ENCODE data around the gene LGALS1. TPM values are rescaled to one million over a fixed set of nuclear protein-coding genes. Genes with fewer than 3 reads are reported as not detected.

The LGALS1 gene
- total RNA-seq, 1 donor from 2014 or later: 4,843 TPM

DNA sequence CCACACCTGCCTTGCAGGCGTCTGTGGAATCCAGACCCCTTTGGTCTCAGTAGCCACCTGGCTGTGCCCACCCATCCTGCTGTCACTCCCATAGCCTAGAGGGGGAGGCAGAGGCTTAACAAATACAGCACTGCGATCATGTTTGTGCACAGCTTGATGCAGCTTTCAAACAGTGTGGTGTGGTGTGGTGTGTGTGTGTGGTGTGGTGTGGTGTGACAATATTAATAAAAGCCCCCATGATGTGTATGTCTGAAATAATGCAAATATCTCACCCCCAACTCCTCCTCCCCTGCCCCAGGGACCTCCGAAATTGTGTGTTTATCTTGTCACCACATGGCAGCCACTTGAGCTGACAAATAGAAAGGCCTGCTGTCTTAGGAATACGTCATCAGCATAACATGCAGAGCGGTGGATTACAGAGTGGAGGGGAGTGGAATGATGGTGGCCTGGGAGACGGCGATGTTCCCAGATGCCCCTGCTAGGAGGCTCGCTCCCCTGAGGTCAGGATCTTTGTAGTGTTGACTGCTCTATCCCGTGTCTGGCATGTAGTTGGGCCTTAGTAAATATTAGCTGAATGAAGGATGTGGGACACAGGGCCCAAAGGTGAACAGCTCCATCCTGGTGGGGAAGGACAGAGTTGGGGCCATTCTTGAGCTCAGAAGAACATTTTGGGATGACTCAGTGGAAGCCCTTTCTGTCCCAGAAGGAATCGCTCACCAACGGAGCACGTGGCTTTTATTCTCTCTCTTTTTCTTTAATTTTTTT is 14.1 kb upstream of the LGALS1 start:
- no peak for DNase-seq (ENCODE audit: extremely low read depth, low read depth, low spot score)

DNA sequence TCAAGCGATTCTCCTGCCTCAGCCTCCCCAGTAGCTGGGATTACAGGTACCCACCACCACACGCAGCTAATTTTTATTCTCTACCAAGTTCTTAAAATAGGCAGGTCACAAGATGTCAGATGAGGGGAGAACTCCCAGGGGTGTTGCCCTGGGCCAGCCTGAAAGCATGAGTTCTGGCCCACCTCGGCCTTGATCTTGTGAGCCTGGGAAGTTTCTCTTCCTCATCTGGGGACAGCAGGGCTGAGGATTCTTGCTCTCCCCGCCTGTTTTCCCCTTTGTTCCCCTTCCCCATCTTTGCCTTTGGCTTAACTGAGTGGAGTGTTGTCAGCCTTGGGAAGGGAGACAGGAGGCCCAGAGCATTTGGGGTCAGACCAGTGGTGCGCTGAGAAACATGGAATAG is 13.4 kb upstream of the LGALS1 start:
- no peak for DNase-seq (ENCODE audit: extremely low read depth, low read depth, low spot score)

DNA sequence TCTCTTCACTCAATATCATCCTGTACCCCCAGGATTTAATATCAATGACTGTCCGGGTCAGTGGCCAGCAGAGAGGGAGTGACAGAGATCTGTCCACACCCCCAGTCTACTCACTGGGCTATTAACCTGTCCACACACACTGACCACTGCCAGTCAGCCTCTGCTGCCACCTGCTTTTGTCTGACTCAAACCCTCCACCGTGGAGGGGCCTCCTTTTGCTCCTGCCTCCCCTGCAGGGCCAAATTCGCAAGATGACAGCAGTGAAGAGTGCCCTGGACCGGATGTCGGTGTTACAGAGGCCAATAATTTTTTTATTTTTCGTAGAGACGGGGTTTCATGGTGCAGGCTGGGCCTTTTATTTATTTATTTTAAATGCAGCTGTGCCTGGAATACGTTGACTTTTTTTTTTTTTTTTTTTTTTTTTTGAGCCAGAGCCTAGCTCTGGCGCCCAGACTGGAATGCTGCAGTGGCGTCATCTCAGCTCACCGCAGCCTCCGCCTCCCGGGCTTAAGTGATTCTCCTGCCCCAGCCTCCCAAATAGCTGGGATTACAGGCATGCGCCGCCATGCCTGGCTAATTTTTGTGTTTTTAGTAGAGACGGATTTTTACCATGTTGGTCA is 11.8 kb upstream of the LGALS1 start:
- no peak for DNase-seq (ENCODE audit: extremely low read depth, low read depth, low spot score)

DNA sequence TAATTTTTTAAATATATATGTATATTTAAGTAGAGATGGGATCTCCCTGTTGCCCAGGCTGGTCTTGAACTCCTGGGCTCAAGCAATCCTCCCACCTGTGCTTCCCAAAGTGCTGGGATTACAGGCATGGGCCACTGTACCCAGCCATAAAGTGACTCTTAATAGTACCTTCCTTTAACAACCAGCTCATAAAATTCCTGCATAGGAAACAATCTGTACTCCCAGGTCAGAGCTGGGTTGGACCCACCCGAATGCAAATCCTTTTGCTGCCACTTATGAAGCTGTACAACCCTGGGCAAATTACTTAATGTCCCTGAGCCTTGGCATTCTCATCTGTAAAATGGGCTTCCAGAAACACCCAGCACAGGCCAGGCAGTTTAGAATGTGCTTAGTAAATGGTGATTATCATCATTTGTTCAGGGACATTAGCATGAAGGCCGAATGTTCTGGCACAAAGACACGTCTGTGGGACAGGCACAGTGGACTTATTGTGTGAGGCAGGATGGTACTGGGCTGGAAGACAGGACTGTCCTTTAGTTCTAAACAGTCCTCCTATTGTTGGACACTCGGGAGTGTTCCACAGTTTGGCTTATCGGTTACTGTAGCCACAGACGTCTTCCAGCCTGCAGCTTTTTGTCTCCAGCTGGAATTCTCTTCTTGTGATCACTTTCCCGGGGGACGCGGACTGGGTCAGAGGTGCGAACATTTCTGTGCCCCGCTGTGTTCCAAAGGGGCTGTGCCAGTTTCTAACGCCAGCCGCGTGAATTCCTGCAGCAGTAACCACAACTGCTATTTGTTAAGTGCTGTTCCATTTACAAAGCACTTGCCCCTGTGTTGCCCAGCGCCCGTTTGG is 11.0 kb upstream of the LGALS1 start:
- no peak for DNase-seq (ENCODE audit: extremely low read depth, low read depth, low spot score)

DNA sequence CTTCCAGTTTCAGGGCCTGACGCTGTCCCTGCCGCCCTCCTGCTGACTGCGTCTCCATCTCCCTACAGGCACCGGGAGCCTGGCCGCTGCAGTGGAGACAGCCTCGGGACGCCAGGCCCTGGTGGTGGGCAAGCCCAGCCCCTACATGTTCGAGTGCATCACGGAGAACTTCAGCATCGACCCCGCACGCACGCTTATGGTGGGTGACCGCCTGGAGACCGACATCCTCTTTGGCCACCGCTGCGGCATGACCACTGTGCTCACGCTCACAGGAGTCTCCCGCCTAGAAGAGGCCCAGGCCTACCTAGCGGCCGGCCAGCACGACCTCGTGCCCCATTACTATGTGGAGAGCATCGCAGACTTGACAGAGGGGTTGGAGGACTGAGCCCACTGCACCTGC is 9.9 kb upstream of the LGALS1 start:
- DNase-seq (ENCODE audit: extremely low read depth, low read depth, low spot score): no peak

DNA sequence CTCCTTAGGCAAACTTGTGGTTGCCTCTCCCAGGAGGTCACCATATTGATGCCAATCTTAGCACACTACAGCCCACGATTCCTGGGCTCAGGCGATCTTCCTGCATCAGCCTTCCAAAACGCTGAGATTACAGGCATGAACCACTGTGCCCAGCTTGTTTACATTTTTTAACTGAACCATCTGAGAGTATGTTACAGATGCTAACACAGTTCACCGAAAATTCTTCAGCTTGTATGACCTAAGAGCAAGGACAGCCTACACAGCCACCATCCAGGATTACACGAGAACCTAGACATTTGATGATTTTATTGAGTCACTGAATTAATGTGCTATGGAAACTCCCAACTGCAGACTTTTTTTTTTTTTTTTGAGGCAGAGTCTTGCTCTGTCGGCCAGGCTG is 5.8 kb upstream of the LGALS1 start:
- no peak for DNase-seq (ENCODE audit: extremely low read depth, low read depth, low spot score)

DNA sequence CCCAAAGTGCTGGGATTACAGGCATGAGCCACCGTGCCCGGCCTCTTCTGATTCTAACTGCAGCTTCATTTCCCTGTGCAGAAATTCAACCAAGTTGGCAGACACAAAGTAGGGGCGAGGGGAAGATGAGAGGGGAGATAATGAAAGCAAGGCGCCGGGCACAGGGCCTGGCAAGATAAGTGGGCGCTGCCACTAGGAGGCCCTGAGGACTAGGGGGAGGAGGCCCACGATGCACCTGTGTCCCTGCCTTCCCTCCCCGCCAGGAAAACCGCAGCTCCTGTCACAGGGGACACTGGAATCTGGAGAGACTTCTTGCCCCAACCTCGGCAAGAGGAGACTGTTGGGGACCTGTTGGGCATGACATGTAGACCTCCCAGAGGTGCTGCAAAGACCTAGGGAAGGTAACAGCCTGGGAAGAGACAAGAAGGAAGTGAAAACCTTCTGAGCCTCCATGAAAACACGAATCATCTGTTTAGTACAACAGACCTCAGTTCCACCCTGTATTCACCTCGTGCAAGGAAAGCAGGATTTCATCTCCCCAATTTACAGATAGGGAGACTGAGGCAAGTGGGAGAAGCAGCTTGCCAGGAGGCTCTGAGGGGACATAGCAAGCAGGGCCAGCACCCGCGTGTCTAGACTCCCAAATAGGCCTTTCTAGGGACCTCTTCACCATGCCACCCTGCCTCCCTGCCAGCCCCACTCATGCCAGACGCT is 3.1 kb upstream of the LGALS1 start:
- DNase-seq (ENCODE audit: extremely low read depth, low read depth, low spot score): no peak

GRCh38 chr22:37672920-37673455 is 2.4 kb upstream of the LGALS1 start:
- DNase-seq (ENCODE audit: extremely low read depth, low read depth, low spot score): no peak

- DNase-seq (ENCODE audit: extremely low read depth, low read depth, low spot score): no peak
Observed at GRCh38 chr22:37674248-37674647, 1.2 kb upstream of the LGALS1 start.

DNA sequence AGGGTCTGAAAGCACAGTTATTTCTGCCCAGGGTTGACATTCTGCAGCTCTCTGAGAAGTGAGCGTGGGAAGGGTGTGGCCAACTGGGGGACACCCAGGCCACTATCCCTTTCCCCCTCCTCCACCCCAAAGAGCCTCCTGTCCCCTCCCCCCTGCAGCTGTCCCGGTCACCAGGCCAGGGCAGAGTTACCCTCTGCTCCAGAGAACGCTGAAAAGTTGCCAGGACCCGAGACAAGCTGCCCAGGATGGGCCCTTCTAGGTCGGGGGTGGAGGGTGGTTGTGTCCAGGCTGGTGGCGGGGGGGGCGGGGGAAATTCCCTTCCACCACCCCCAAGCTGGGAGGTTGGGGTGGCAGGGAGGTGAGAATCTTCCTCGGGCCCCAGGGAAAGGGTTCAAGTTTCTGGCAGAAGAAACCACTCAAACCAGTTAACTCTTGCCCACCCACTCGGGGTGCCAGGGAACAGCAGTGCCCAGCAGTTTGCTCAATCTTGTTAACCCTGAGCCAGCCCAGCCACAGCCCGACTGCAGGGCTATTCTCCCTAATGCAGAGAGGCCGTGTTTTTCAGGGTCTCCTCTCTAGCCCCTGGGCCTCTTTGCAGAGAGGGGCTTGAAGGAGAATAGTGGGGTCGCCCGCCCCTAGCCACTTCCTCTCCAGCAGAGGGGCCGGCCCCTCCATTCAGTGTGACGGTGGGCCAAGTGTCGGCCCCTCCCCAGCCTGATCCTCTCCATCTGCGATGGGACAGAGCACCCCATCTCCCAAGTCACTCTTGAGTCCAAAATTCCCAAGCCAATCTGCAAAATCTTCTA is 697 bp downstream of the LGALS1 start:
- no peak for DNase-seq (ENCODE audit: extremely low read depth, low read depth, low spot score)

GRCh38 chr22:37676736-37677492 is 1.5 kb downstream of the LGALS1 start:
- DNase-seq (ENCODE audit: extremely low read depth, low read depth, low spot score): no peak

- no peak for DNase-seq (ENCODE audit: extremely low read depth, low read depth, low spot score)
Observed at GRCh38 chr22:37677493-37677974, 2.1 kb downstream of the LGALS1 start.

DNA sequence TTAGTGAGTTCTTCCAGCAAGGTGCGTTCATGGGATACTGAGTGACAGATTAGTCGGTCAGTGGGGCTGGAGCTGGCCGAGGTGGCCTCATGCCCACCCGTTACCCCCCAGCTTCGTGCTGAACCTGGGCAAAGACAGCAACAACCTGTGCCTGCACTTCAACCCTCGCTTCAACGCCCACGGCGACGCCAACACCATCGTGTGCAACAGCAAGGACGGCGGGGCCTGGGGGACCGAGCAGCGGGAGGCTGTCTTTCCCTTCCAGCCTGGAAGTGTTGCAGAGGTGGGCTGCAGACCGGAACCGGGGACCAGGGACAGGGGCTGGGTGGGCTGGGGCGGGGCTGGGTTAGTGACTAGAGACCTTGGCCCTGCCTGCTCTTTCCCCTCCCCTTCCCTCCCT is 2.9 kb downstream of the LGALS1 start:
- DNase-seq (ENCODE audit: extremely low read depth, low read depth, low spot score): no peak

DNA sequence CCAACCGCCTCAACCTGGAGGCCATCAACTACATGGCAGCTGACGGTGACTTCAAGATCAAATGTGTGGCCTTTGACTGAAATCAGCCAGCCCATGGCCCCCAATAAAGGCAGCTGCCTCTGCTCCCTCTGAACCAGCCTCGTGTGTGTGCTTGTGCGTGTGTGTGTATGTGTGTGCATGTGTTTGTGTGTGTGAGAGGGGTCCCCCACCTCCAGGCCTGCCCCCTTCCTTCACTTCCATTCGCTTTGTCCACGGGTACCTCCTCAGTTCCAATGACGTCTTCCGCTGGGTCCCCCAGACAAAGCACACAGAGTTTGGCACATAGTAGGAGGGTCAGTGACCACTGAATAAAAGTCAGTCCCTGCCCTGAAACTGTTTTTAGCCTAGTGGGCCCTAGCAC is 4.2 kb downstream of the LGALS1 start:
- DNase-seq (ENCODE audit: extremely low read depth, low read depth, low spot score): no peak

GRCh38 chr22:37680191-37680851 is 4.9 kb downstream of the LGALS1 start:
- DNase-seq (ENCODE audit: extremely low read depth, low read depth, low spot score): no peak

GRCh38 chr22:37681001-37681424 is 5.6 kb downstream of the LGALS1 start:
- DNase-seq (ENCODE audit: extremely low read depth, low read depth, low spot score): no peak

DNA sequence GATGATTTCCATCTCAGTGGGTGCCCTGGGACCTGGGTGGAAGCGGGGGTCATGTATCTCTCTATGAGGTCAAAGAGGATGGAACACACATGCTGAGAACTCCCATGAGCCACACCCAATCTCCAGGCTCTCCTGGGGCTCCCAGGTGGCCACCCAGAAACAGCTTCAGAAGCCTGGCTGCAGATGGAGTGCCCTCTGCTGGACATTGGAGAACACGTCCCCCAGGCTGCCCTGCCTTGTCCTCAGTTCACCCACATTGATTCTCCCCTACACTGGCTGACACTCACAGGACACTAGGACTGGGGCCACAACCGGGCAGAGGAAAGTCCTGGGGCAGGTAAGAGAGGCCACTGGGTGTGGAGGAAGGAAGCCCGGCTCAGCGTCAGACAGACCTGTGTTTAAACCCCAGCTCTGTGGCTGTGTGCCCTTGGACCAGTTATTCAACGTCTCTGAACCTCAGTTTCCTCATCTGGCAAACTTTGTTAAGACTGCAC is 6.2 kb downstream of the LGALS1 start:
- no peak for DNase-seq (ENCODE audit: extremely low read depth, low read depth, low spot score)

All from glomerular endothelial cell (primary cell).